WI38 (cell line): ENCODE data around the gene LDLRAD1.
"Not testable (repeated sequence)": the region's sequence is repeated elsewhere in the genome, so short reads cannot be mapped to it uniquely, and the experiment has no call there.

Experiments used
- H3K4me3 ChIP-seq: 2 replicates; pipeline ENCODE4 v1.5.1; 2011; ENCODE audit warnings: low read depth, mild to moderate bottlenecking, control low read depth, low read length
- CTCF ChIP-seq: IDR thresholded peaks from 2 replicates; pipeline ENCODE4 v1.5.1; 2012; ENCODE audit warnings: low read depth, mild to moderate bottlenecking, control low read depth, low read length

Gene LDLRAD1

GRCh38 chr1:54051933-54052430 is 34.0 kb upstream of the LDLRAD1 start:
- no peak for TF ChIP-seq CTCF
- H3K4me3 ChIP-seq, result peak overlapping the region; percentile 99

- not testable (repeated sequence) for H3K4me3 ChIP-seq
These were observed 32.4 kb upstream of the LDLRAD1 start for GRCh38 chr1:54050435-54050834.

GRCh38 chr1:54047384-54048305 is 29.7 kb upstream of the LDLRAD1 start:
- no peak overlapping the region for H3K4me3 ChIP-seq
- no peak for TF ChIP-seq CTCF

- TF ChIP-seq CTCF, result no peak
- H3K4me3 ChIP-seq, result no peak overlapping the region
These were observed 28.8 kb upstream of the LDLRAD1 start for GRCh38 chr1:54046671-54047383.

GRCh38 chr1:54045496-54045895 is 27.5 kb upstream of the LDLRAD1 start:
- no peak overlapping the region for H3K4me3 ChIP-seq
- TF ChIP-seq CTCF, result no peak

GRCh38 chr1:54041806-54042205 is 23.8 kb upstream of the LDLRAD1 start:
- no peak for TF ChIP-seq CTCF
- no peak overlapping the region for H3K4me3 ChIP-seq

GRCh38 chr1:54037476-54037875 is 19.5 kb upstream of the LDLRAD1 start:
- H3K4me3 ChIP-seq, result no peak overlapping the region
- no peak for TF ChIP-seq CTCF
